ENCODE data around the gene EHBP1. TPM values are rescaled to one million over a fixed set of nuclear protein-coding genes. Genes with fewer than 3 reads are reported as not detected.

The EHBP1 gene
- total and polyA plus RNA-seq, 11 donors: 5.2 to 34.2 (median 18.1) TPM

DNA sequence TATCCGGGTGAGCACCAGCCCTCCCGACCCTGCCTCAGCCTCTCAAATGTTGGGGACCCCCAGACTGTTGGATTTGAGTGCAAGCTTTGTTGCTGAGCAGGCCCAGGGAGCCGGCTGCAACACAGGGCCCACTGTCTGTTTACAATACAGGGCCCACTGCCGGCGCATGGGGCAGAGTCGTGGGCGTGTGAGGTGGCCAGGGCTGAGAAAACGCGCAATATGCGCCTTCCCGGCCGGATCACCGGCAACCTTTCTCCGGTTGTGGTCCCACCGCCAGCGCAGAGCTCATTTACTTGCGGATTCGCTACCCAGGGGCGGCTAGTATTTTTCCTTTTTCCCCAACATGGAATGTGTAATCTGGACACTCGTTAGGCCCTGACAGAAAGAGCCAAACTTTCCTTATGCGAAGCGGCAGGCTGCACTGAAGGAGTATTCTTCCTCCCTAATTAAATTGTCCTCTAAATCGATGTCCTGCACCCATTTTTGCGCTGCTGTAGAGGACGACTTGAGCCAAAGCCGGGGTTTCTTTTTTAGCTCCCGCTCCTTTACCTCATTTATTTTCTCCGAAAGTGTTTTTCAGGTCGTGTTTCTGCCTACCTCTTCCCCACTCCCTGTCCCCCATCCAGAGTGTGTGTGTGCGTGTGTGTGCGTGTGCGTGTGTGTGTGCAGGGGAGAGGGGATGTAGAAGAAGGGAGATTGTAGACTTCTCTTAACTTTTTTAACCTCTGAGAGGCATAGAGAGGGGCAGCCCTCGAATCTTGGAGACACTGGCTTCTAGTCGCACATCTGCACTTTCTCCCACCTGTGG, 347.8 kb downstream of the EHBP1 start:
- ATAC-seq: no peak
- Histone ChIP-seq H3K9me3 (no peaks in the 10 kb centered on the region), H3K27me3 (peaks cover 63 to 100% (median 98%) of the 10 kb centered on the region in 9 donors), H3K4me1 (peaks cover 0 to 82% (median 47%) of the 10 kb centered on the region in 12 donors), H3K27ac (no peak overlapping the region), H3K4me3 (peak overlapping the region in 4 of 12 donors; percentile 7 to 40 (median 21)), H3K36me3 (no peaks in the 10 kb centered on the region)
- no peak for DNase-seq
- intact Hi-C loops (cut with DNase I): no loop called here
- 39 to 47% (median 44%) methylated on average over 31 to 34 of the region's 34 CpGs for WGBS, 4 donors
- TF ChIP-seq, protein P1, sequence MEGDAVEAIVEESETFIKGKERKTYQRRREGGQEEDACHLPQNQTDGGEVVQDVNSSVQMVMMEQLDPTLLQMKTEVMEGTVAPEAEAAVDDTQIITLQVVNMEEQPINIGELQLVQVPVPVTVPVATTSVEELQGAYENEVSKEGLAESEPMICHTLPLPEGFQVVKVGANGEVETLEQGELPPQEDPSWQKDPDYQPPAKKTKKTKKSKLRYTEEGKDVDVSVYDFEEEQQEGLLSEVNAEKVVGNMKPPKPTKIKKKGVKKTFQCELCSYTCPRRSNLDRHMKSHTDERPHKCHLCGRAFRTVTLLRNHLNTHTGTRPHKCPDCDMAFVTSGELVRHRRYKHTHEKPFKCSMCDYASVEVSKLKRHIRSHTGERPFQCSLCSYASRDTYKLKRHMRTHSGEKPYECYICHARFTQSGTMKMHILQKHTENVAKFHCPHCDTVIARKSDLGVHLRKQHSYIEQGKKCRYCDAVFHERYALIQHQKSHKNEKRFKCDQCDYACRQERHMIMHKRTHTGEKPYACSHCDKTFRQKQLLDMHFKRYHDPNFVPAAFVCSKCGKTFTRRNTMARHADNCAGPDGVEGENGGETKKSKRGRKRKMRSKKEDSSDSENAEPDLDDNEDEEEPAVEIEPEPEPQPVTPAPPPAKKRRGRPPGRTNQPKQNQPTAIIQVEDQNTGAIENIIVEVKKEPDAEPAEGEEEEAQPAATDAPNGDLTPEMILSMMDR (IDR thresholded peaks at IDR 0.05): no peak
- no peak for TF ChIP-seq POLR2A (IDR thresholded peaks at IDR 0.05)

DNA sequence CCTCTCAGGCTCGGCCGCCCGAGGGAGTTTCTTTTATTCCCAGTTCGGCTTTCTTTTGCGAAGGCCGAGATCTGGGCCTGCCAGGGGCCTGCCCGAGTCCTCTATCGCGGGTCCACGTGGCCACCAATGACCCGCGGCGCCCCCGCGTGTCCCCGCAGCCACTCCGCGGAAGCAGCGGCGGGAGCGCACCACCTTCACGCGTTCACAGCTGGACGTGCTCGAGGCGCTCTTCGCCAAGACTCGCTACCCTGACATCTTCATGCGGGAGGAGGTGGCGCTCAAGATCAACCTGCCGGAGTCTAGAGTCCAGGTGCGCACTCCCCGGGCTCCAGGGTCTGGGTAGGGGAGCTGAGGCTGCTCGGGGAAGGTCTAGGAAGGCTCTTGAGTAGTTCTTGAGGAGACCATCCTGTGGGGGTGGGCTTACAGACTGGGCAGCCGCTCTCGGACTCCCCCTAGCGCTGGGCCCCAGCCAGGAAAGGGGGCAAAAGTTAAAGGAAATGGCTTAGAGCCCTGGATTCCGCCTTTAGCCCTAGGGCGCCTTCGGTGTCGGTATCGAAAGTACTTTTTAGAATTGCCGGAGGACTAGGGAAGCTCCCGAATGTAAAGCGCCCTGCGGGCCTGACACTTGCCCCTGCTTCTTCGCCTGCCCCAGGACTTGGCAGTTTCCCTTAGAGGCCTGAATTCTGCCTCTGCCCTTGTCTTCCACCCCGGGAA, 348.5 kb downstream of the EHBP1 start:
- ATAC-seq: no peak
- H3K36me3 ChIP-seq: no peaks in the 10 kb centered on the region
- H3K9me3 ChIP-seq: no peaks in the 10 kb centered on the region
- TF ChIP-seq, protein P1 (IDR thresholded peaks at IDR 0.05): peak in 2 of 12 donors; percentile 13 to 28
- TF ChIP-seq POLR2A (IDR thresholded peaks at IDR 0.05): no peak
- DNase-seq: no peak
- peak overlapping the region in 7 of 12 donors; percentile 7 to 40 (median 26) for H3K4me3 ChIP-seq
- intact Hi-C loops (cut with DNase I): no loop called here
- no peak overlapping the region for H3K27ac ChIP-seq
- 4 to 5% (median 5%) methylated on average over 42 to 48 of the region's 48 CpGs for WGBS, 4 donors
- H3K27me3 ChIP-seq: peaks cover 62 to 100% (median 98%) of the 10 kb centered on the region in 9 donors
- H3K4me1 ChIP-seq: peaks cover 4 to 82% (median 48%) of the 10 kb centered on the region in 12 donors

DNA sequence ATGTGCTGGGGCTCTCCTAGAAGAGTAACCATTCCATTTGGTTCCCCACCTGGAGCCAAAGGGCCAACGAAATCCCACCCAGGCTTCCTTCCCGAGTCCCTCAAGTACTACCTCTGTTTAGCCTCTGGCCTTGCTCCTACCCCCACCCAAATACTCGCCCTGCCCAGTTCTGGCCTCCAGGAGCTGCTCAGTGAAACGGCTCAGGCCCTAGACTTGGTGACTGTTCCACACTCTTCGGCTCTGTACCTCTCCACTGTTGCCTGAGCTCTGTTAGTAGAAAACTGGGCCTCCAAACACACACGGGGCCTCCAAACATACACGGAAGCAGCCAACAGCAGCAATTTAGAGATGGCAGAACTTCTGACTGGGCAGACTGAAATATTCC, 349.3 kb downstream of the EHBP1 start:
- Histone ChIP-seq H3K27me3 (peaks cover 62 to 100% (median 98%) of the 10 kb centered on the region in 9 donors), H3K4me1 (peaks cover 5 to 82% (median 48%) of the 10 kb centered on the region in 12 donors), H3K27ac (no peak overlapping the region), H3K9me3 (peaks cover 0 to 4% (median 0%) of the 10 kb centered on the region in 12 donors), H3K4me3 (no peak overlapping the region), H3K36me3 (no peaks in the 10 kb centered on the region)
- TF ChIP-seq, protein P1 (IDR thresholded peaks at IDR 0.05): no peak
- no peak for TF ChIP-seq POLR2A (IDR thresholded peaks at IDR 0.05)
- 12 to 27% (median 21%) methylated on average over 5 to 7 of the region's 7 CpGs for WGBS, 4 donors
- DNase-seq (no peak), ATAC-seq (no peak)
- intact Hi-C loops (cut with DNase I): no loop called here
